Thyroid gland (tissue), 4 donors: ENCODE results near the gene C2CD3.

Experiments
- CTCF ChIP-seq, 6 experiments: fragments of 200-600 bp in 3 of 6; fragments of 450-650 bp in 3 of 6; sonication (generic) in 3 of 6; IDR thresholded peaks; one replicate each; pipeline ENCODE4 v1.5.1; 2016 to 2019; ENCODE audit warnings: antibody characterized with exemption in 6 of 6, mild to moderate bottlenecking in 2 of 6, inconsistent platforms in 1 of 6, moderate library complexity in 1 of 6
- POLR2A ChIP-seq, 2 donors: fragments of 450-650 bp; IDR thresholded peaks; one replicate each; pipeline ENCODE4 v1.6.1; 2017; ENCODE audit warnings: antibody characterized with exemption in 2 of 2, mild to moderate bottlenecking in 2 of 2, moderate library complexity in 1 of 2

GRCh38 chr11:73963861-73964260 is 206.9 kb downstream of the C2CD3 start:
- TF ChIP-seq CTCF (IDR thresholded peaks at IDR 0.05) (no peak), POLR2A (IDR thresholded peaks at IDR 0.05) (no peak)
